Measurements from ENCODE around the gene IDUA. TPM values are rescaled to one million over a fixed set of nuclear protein-coding genes. Genes with fewer than 3 reads are reported as not detected.
A peak's percentile ranks its signal among the peaks of the same experiment; 100 is the strongest.
"Not testable (repeated sequence)": the region's sequence is repeated elsewhere in the genome, so short reads cannot be mapped to it uniquely, and the experiment has no call there.

Gene IDUA
- total RNA-seq, 4 donors from 2014 or later: 40.4 to 114 (median 71.4) TPM

GRCh38 chr4:1053080-1053661, 66.3 kb downstream of the IDUA start:
- H3K4me1 ChIP-seq: peaks cover 0 to 9% (median 0%) of the 10 kb centered on the region in 4 donors
- H3K9me3 ChIP-seq: no peaks in the 10 kb centered on the region
- H3K4me3 ChIP-seq: no peak overlapping the region
- no peaks in the 10 kb centered on the region for H3K27me3 ChIP-seq
- H3K27ac ChIP-seq: no peak overlapping the region
- TF ChIP-seq CTCF (IDR thresholded peaks at IDR 0.05) (no peak), POLR2A (IDR thresholded peaks at IDR 0.05) (no peak)
- no peaks in the 10 kb centered on the region for H3K36me3 ChIP-seq
- peak in 2 of 3 donors; percentile 45 to 48 for DNase-seq

- DNase-seq, H3K4me3 ChIP-seq, H3K9me3 ChIP-seq, H3K4me1 ChIP-seq, H3K27me3 ChIP-seq, H3K36me3 ChIP-seq, H3K27ac ChIP-seq: not testable (repeated sequence)
Observed at GRCh38 chr4:1053891-1054290, 67.0 kb downstream of the IDUA start.

Other genes starting within 250 kb of the IDUA start
- under 1 TPM in 2 of 4 donors, not detected in 2; 0.35 to 0.67 TPM for gene CPLX1, start 160.9 kb upstream of the IDUA start, total RNA-seq
- 100 to 1,000 TPM; 248 to 362 (median 351) TPM for gene GAK, start 54.7 kb upstream of the IDUA start, total RNA-seq
- gene TMEM175, start 54.6 kb upstream of the IDUA start, total RNA-seq: 100 to 1,000 TPM in 1 of 4 donors, 10 to 100 TPM in 3; 46.1 to 111 (median 56.6) TPM
- 100 to 1,000 TPM in 2 of 4 donors, 10 to 100 TPM in 2; 32.2 to 119 (median 101) TPM for gene DGKQ, start 13.5 kb upstream of the IDUA start, total RNA-seq
- 10 to 100 TPM in 3 of 4 donors, under 1 TPM in 1; 0.83 to 35.7 (median 24.3) TPM for gene SLC26A1, start 6.4 kb downstream of the IDUA start, total RNA-seq
- 10 to 100 TPM; 10.3 to 29.7 (median 26.8) TPM for gene FGFRL1, start 24.6 kb downstream of the IDUA start, total RNA-seq
- 1 to 10 TPM in 3 of 4 donors, not detected in 1; 4.5 to 6.6 (median 5.4) TPM for gene RNF212, start 126.5 kb downstream of the IDUA start, total RNA-seq
- gene SPON2, start 185.5 kb downstream of the IDUA start, total RNA-seq: 100 to 1,000 TPM in 3 of 4 donors, 10 to 100 TPM in 1; 64.3 to 519 (median 165) TPM

All from Peyer's patch (tissue), 4 donors.